ENCODE data around the gene SPNS3.

The SPNS3 gene

DNA sequence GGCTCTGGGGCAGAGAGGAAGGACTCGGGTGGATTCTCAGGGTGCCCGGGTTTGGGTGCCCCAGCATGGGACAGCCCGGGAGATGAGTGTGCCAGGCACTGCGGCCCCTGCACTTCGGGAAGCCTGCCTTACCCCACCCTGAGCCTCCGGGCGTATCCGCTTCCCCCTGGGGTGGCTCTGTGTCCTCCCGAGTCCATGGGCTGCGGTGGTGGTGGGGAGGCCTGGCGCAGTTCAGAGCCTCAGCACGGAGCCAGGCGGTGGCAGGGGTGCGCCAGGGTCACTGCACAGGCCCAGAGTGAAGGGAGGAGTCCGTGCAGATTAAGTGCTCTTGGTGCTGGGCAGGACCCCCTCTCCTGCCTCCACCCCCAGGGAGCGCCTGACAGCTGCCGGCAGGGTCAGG is 100.8 kb downstream of the SPNS3 start:
- Histone ChIP-seq H3K27me3 (ENCODE audit: control insufficient read depth in 5 of 5, insufficient read depth in 4 of 5, low read length in 5 of 5) (no peaks in the 10 kb centered on the region), H3K36me3 (ENCODE audit: control insufficient read depth in 5 of 5, insufficient read depth in 5 of 5, low read length in 5 of 5) (peaks cover 0 to 20% (median 11%) of the 10 kb centered on the region in 5 donors), H3K4me3 (ENCODE audit: low read depth in 1 of 5, low read length in 5 of 5) (no peak overlapping the region), H3K9ac (ENCODE audit: low read length in 5 of 5) (peak overlapping the region in 1 of 5 donors; percentile 56), H3K4me1 (ENCODE audit: control insufficient read depth in 5 of 5, insufficient read depth in 5 of 5, low read length in 5 of 5) (peaks cover 15 to 97% (median 59%) of the 10 kb centered on the region in 5 donors), H3K9me3 (ENCODE audit: control insufficient read depth in 5 of 5, low read length in 5 of 5) (no peaks in the 10 kb centered on the region), H3K27ac (ENCODE audit: low read depth, low read length) (peak overlapping the region; percentile 1)

DNA sequence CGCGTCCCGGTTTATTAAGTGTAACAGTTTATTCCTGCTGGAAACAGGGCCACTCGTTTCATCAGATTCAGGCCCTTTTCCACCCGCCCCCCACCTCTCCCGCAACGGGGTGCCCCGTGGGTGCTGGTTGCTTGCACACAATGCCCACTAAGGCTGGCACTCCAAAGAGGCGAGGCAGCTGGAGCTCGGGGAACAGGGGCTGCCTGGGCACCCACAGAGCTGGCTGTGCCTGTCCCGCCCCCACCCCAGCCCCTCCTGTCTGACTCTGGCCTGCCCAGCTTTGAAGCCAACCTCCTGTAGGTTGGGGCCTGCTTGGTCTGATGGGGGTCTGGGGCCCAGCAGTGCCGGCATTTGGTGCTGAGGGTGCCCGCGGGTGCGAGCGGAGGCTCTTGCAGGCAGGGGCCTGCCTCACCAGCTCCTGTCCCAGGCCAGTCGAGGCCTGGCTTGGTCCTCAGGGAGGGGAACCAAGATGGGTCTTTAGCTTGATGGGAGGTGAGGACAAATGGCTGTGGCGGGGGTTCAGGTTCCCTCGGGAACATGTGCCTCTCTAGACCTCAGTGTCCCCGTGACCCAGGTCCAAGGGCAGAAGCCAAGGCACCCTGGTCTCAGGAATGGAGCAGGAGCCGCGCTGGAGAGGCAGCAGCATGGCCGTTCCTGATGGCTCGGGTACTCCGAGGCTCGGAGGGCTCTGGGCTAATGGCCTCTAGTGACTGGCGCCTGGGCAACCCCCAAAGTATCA is 101.4 kb downstream of the SPNS3 start:
- peaks cover 15 to 97% (median 60%) of the 10 kb centered on the region in 5 donors for H3K4me1 ChIP-seq (ENCODE audit: control insufficient read depth in 5 of 5, insufficient read depth in 5 of 5, low read length in 5 of 5)
- no peaks in the 10 kb centered on the region for H3K9me3 ChIP-seq (ENCODE audit: control insufficient read depth in 5 of 5, low read length in 5 of 5)
- peak overlapping the region; percentile 1 for H3K27ac ChIP-seq (ENCODE audit: low read depth, low read length)
- peaks cover 0 to 26% (median 16%) of the 10 kb centered on the region in 5 donors for H3K36me3 ChIP-seq (ENCODE audit: control insufficient read depth in 5 of 5, insufficient read depth in 5 of 5, low read length in 5 of 5)
- no peak overlapping the region for H3K4me3 ChIP-seq (ENCODE audit: low read depth in 1 of 5, low read length in 5 of 5)
- no peaks in the 10 kb centered on the region for H3K27me3 ChIP-seq (ENCODE audit: control insufficient read depth in 5 of 5, insufficient read depth in 4 of 5, low read length in 5 of 5)
- no peak overlapping the region for H3K9ac ChIP-seq (ENCODE audit: low read length in 5 of 5)

GRCh38 chr17:4535667-4536258 is 102.0 kb downstream of the SPNS3 start:
- Histone ChIP-seq H3K27me3 (ENCODE audit: control insufficient read depth in 5 of 5, insufficient read depth in 4 of 5, low read length in 5 of 5) (no peaks in the 10 kb centered on the region), H3K9me3 (ENCODE audit: control insufficient read depth in 5 of 5, low read length in 5 of 5) (no peaks in the 10 kb centered on the region), H3K27ac (ENCODE audit: low read depth, low read length) (no peak overlapping the region), H3K36me3 (ENCODE audit: control insufficient read depth in 5 of 5, insufficient read depth in 5 of 5, low read length in 5 of 5) (peaks cover 0 to 33% (median 23%) of the 10 kb centered on the region in 5 donors), H3K4me1 (ENCODE audit: control insufficient read depth in 5 of 5, insufficient read depth in 5 of 5, low read length in 5 of 5) (peaks cover 15 to 97% (median 61%) of the 10 kb centered on the region in 5 donors), H3K4me3 (ENCODE audit: low read depth in 1 of 5, low read length in 5 of 5) (no peak overlapping the region), H3K9ac (ENCODE audit: low read length in 5 of 5) (no peak overlapping the region)

GRCh38 chr17:4536259-4536741 is 102.6 kb downstream of the SPNS3 start:
- H3K9me3 ChIP-seq (ENCODE audit: control insufficient read depth in 5 of 5, low read length in 5 of 5) = no peaks in the 10 kb centered on the region
- H3K36me3 ChIP-seq (ENCODE audit: control insufficient read depth in 5 of 5, insufficient read depth in 5 of 5, low read length in 5 of 5) = peaks cover 0 to 38% (median 28%) of the 10 kb centered on the region in 5 donors
- H3K27ac ChIP-seq (ENCODE audit: low read depth, low read length) = peak overlapping the region; percentile 60
- H3K4me3 ChIP-seq (ENCODE audit: low read depth in 1 of 5, low read length in 5 of 5) = peak overlapping the region in 2 of 5 donors; percentile 7 to 11
- peak overlapping the region in 1 of 5 donors; percentile 23 for H3K9ac ChIP-seq (ENCODE audit: low read length in 5 of 5)
- no peaks in the 10 kb centered on the region for H3K27me3 ChIP-seq (ENCODE audit: control insufficient read depth in 5 of 5, insufficient read depth in 4 of 5, low read length in 5 of 5)
- H3K4me1 ChIP-seq (ENCODE audit: control insufficient read depth in 5 of 5, insufficient read depth in 5 of 5, low read length in 5 of 5) = peaks cover 15 to 97% (median 58%) of the 10 kb centered on the region in 5 donors

DNA sequence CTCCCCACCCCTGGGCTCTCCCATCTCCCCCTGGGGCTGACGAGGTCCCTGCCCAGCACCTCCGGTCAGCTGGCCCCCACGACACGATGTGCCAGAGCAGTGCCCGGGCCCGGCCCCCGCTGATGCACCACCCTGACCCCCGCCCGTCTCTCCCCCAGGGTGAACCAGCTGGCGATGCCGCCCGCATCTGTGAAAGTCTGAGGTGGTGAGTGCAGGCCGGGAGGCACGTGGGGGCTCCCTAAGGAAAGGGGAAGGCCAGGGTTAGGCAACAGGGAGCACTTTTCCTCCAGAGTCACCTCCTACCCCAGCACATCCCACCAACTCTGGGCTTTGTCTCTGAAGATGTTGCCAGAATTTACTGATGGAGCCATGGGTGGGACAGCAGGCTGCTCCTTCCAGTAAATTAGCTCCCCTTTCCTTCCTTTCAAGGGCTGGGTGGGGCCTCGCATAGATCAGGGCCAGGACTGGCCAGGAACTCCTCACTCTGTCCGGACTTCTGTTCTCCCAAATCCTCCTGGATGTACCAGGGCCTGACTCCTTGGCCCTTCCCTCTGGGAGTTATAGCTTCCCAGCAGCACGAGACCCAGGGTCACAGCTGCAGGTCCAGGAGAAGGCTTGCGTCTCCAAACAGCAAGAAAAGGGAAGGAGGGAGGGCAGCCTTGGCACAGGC is 103.1 kb downstream of the SPNS3 start:
- Histone ChIP-seq H3K4me3 (ENCODE audit: low read depth in 1 of 5, low read length in 5 of 5) (peak overlapping the region; percentile 6 to 56 (median 11)), H3K9ac (ENCODE audit: low read length in 5 of 5) (peak overlapping the region in 2 of 5 donors; percentile 38 to 75), H3K9me3 (ENCODE audit: control insufficient read depth in 5 of 5, low read length in 5 of 5) (no peaks in the 10 kb centered on the region), H3K27ac (ENCODE audit: low read depth, low read length) (peak overlapping the region; percentile 60), H3K4me1 (ENCODE audit: control insufficient read depth in 5 of 5, insufficient read depth in 5 of 5, low read length in 5 of 5) (peaks cover 15 to 97% (median 58%) of the 10 kb centered on the region in 5 donors), H3K36me3 (ENCODE audit: control insufficient read depth in 5 of 5, insufficient read depth in 5 of 5, low read length in 5 of 5) (peaks cover 0 to 44% (median 34%) of the 10 kb centered on the region in 5 donors), H3K27me3 (ENCODE audit: control insufficient read depth in 5 of 5, insufficient read depth in 4 of 5, low read length in 5 of 5) (no peaks in the 10 kb centered on the region)
